GM12801 (cell line): ENCODE results near the gene MTREX.

Experiments used
- TF ChIP-seq, protein P1 (sequence below): IDR thresholded peaks from one replicate; pipeline ENCODE4 v1.5.1; 2011; ENCODE audit warnings: control low read depth; ENCODE audit not compliant: insufficient read length; ENCODE audit errors: extremely low read depth

The MTREX gene

DNA sequence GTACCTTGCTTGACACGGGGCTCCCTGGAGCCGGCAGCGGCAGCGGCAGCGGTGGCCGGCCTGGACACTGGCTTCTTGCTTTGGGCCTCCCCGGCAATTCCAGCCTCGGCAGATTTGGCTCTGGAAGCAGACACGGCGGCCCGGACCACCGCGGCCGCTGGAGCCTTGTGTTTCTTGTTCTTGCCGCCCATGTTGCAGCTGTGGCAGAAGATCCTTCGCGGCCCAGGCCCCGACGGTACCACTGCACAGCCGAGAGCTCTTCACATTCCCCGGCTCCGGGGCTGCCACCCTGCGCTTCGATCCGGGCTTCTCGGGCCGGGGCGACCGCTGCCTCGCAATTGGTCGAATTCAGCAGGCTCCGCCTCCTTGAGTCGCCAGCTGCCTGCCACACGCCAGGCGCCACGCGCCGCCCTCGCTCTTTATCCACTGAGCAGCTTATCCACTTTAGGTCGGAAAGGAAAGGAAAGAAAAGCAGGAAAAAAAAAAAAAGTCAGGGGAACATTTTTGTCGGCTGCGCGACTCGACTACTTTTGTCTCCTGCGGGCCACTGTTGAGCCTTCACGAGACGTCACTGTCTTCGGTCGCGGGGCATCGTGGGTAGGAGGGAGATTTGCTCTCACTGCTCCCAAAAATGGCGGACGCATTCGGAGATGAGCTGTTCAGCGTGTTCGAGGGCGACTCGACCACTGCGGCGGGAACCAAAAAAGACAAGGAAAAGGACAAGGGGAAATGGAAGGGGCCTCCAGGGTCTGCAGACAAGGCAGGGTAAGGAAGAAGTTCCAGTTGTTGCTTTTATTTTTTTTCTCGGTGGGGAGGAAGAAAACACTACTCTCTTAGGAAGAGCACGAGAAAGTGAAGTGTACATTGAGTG lies at the start of gene MTREX, which contains the start of gene DHX29:
Gene MTREX (plus strand): TSS at position 607 of the 871 bp plus-strand sequence. CDS start 25 bp downstream, at position 632.
Gene DHX29 (minus strand): TSS at position 312 of the 871 bp plus-strand sequence. CDS start 121 bp downstream, at position 191.
- TF ChIP-seq, protein P1, sequence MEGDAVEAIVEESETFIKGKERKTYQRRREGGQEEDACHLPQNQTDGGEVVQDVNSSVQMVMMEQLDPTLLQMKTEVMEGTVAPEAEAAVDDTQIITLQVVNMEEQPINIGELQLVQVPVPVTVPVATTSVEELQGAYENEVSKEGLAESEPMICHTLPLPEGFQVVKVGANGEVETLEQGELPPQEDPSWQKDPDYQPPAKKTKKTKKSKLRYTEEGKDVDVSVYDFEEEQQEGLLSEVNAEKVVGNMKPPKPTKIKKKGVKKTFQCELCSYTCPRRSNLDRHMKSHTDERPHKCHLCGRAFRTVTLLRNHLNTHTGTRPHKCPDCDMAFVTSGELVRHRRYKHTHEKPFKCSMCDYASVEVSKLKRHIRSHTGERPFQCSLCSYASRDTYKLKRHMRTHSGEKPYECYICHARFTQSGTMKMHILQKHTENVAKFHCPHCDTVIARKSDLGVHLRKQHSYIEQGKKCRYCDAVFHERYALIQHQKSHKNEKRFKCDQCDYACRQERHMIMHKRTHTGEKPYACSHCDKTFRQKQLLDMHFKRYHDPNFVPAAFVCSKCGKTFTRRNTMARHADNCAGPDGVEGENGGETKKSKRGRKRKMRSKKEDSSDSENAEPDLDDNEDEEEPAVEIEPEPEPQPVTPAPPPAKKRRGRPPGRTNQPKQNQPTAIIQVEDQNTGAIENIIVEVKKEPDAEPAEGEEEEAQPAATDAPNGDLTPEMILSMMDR = no peak

DNA sequence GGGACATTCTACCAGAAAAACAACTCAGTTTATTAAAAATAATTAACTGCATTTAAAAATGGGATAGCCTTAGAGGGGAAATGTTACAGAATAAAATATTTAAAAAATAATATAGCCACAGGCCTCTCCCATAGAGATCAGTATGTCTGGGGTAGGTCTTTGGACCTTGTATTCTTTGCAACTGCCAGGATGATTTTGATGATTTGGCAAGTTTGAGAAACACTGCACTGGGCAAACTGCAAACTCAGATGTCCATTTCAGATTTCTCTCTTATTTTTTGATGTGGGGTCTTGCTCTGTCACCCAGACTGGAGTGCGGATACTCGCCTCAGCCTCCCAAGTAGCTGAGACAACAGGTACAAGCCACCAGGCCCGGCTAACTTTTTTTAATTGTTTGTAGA lies 49.5 kb upstream of the MTREX start:
- TF ChIP-seq, protein P1 = no peak

DNA sequence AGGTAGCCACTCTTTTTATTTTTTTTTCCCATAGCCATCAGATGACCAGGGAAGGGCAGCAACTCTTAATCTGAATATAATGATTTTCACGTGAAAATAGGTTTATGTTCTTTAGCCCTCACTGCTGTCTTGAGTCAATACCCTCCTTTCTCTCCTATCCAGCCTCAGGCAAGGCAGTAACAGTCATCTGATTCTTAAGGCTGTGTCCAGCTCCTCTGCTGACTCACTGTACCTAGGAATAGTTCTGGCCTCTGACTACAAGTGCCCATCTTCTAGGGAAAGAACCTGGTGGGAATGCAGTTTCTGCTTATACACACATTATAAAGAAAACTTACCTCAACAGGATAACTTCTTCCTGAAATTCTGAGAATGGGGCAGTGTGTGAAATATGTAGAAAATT lies 31.0 kb upstream of the MTREX start:
- TF ChIP-seq, protein P1 = no peak

DNA sequence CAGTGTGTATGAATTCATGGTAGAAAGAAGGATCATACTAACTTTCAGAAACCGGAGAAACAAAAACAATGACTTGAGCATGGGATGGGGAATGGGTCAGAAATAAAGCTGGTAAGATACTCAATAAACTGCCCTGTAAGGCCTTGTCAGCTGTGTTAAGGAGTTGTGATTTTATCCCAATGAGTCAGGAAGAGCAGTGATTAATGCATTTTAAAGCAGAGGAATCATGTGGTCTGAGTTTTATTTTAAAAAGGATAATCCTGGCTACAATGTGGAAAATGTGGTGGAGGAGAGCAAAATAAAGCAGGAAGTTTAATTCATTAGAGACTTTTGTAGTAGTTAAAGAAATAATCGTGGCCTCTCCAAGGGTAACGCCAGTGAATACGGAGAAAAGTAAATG lies 29.0 kb upstream of the MTREX start:
- TF ChIP-seq, protein P1 = no peak

DNA sequence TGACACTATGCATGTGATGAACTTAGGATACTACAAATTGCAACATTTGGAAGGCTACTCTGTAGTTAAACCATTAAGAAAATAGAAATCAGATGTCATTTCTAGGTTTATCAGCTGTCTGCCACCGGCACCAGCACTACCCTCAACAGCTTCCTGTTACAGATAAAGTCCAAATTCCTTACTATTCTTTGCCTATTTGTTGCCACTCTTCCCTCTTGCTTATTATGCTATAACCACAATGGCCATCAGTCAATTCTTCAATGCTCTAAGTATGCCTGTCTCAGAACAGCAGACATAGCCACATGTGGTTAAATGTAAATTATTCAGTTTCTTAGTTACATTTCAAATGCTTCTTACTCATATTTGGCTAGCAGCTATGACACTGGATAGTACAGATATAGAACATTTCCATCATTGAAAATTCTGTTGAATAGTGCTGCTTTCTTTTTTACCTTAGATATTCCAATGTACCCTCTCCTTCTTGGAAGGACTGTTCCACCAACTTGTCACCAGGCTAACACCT lies 21.3 kb upstream of the MTREX start:
- TF ChIP-seq, protein P1 = no peak

DNA sequence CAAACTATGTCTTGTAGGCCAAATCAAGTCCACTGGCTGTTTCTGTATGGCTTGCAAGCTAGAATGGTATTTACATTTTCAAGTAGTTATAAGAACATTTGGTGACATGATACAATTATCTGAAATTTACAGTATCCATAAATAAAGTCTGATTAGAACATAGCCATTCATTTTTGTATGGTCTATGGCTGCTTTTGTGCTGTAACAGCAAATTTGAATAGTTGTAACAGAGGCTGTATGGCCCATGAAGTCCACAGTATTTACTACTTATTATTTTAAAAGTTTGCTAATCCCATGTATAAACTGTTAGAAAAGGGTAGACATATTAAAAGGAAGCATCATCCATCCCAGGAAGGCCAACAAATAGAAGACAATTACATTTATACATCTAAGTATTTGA lies 18.0 kb upstream of the MTREX start:
- TF ChIP-seq, protein P1 = no peak

DNA sequence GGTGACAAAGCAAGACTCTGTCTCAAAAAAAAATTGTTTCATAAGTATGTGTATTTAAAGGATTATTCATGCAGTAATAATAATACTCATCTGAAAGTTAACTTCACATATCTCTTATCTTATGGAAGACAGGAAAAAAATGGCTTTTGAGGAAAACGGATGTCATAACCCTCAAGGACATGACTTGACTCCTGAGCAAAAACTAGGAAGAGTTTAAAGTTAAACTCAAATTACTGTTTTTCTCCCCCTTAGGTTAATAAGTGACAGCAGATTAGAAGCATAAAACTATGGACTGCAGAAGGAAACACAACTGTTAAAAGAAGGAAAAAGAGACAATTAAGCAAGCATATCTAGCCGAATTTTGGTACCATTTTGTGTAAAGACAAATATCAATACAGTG lies 16.8 kb upstream of the MTREX start:
- TF ChIP-seq, protein P1 = no peak
